HUES6 (cell line): ENCODE measurements around the gene MPDZ.

ENCODE experiments used
- H3K27ac ChIP-seq: 2 replicates; pipeline ENCODE4 v1.7.0; 2013; ENCODE audit warnings: low read depth, mild to moderate bottlenecking, low read length, inconsistent platforms
- H3K27me3 ChIP-seq: 2 replicates; pipeline ENCODE4 v1.6.1; 2013; ENCODE audit warnings: low read length; ENCODE audit not compliant: control insufficient read depth, insufficient read depth
- H3K36me3 ChIP-seq: 2 replicates; pipeline ENCODE4 v1.6.1; 2013; ENCODE audit warnings: low read length; ENCODE audit not compliant: control insufficient read depth, insufficient read depth
- H3K4me1 ChIP-seq: 2 replicates; pipeline ENCODE4 v1.6.1; 2013; ENCODE audit warnings: low read length; ENCODE audit not compliant: control insufficient read depth, insufficient read depth
- H3K4me3 ChIP-seq: 2 replicates; pipeline ENCODE4 v1.5.1; 2013; ENCODE audit warnings: low read depth, low read length
- H3K9ac ChIP-seq: one replicate; pipeline ENCODE4 v1.6.1; 2013; ENCODE audit warnings: mild to moderate bottlenecking, low read length
- H3K9me3 ChIP-seq: 2 replicates; pipeline ENCODE4 v1.6.1; 2013; ENCODE audit warnings: low read depth, low read length; ENCODE audit not compliant: control insufficient read depth, insufficient read depth

The MPDZ gene

DNA sequence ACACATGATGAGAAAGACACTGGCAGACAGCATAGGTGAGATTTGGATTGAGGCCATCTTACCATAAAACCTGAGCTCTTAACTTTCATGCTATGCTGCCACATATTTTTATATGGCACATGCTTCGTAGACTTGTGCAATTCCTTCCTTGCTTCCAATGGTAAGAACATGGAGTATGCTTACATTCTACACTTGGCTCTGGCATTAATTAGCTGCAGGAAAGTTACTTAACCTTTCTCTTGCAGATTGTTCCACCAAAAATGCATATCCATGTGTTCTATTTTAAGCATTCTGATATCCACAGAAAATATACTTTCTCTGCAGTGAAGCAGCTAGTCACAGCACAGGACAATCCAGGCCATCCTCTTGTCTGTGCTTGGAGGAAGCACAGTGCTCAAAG is 119.4 kb downstream of the MPDZ start:
- peaks cover 13% of the 10 kb centered on the region for H3K36me3 ChIP-seq
- H3K4me1 ChIP-seq = peaks cover 4% of the 10 kb centered on the region; the same call in 1 of the 2 replicates
- H3K4me3 ChIP-seq = no peak overlapping the region
- no peaks in the 10 kb centered on the region for H3K27me3 ChIP-seq
- H3K9ac ChIP-seq = no peak overlapping the region
- no peak overlapping the region for H3K27ac ChIP-seq
- H3K9me3 ChIP-seq = no peaks in the 10 kb centered on the region

DNA sequence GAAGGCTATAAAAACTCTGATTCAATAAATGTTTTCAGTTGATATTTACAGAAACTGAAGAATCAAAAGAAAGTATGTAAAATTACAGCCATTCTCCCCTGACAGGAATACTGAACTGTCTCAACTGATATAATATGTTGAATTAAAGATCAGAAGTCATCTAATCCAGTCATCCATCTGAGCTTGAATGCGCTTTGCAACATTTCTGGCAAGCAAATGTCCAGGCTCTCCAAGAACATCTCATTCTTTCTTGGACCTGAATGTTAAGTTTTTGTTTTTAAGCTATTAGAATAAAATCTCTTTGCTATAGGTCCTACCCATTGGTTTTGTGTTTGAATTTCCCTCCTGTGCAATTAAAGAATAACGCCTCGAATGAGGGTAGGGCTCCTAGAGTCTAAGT is 120.5 kb downstream of the MPDZ start:
- peaks cover 9% of the 10 kb centered on the region for H3K36me3 ChIP-seq
- no peak overlapping the region for H3K27ac ChIP-seq
- peaks cover 4% of the 10 kb centered on the region; the same call in 1 of the 2 replicates for H3K4me1 ChIP-seq
- no peaks in the 10 kb centered on the region for H3K27me3 ChIP-seq
- H3K9me3 ChIP-seq = no peaks in the 10 kb centered on the region
- H3K4me3 ChIP-seq = no peak overlapping the region
- H3K9ac ChIP-seq = no peak overlapping the region

DNA sequence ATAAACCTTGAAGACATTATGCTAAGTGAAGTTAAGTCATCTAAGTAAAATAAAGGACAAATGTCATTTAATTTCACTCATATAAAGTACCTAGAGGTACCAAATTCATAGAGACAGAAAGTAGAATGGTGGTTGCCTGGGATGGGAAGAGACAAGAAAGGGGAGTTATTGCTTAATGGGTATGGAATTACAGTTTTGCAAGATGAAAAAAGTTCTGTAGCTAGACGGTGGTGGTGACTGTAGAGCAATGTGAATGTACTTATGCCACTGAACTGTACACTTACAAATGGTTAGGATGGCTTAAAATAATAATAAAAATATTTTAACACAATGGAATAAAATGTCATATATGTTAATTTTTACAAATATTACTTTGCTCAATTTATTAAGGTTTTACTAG is 128.0 kb downstream of the MPDZ start:
- peaks cover 18% of the 10 kb centered on the region; the same call in 1 of the 2 replicates for H3K36me3 ChIP-seq
- H3K4me3 ChIP-seq = no peak overlapping the region
- H3K27me3 ChIP-seq = no peaks in the 10 kb centered on the region
- no peak overlapping the region for H3K9ac ChIP-seq
- H3K4me1 ChIP-seq = no peaks in the 10 kb centered on the region
- H3K27ac ChIP-seq = no peak overlapping the region
- H3K9me3 ChIP-seq = no peaks in the 10 kb centered on the region

DNA sequence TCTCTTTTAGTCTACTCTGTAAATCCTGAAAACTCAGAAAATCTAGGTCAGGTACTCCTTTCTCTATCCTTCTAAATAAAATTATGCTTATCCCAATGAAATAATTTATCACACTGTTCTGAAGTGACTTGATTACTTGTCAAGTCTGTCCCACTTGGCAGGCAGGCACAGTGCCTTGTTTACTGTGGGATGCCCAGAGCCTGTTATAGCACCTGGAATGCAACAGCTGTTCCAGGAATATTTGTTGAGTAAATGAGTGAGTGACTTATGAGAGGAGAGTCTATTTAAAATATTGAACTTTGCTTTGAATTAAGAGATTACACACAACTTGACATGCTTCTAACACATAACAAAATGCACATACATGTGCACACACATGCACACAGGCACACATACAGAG is 130.0 kb downstream of the MPDZ start:
- Histone ChIP-seq H3K36me3 (peaks cover 18% of the 10 kb centered on the region; the same call in 1 of the 2 replicates), H3K27ac (no peak overlapping the region), H3K4me1 (no peaks in the 10 kb centered on the region), H3K9me3 (no peaks in the 10 kb centered on the region), H3K4me3 (no peak overlapping the region), H3K9ac (no peak overlapping the region), H3K27me3 (no peaks in the 10 kb centered on the region)

DNA sequence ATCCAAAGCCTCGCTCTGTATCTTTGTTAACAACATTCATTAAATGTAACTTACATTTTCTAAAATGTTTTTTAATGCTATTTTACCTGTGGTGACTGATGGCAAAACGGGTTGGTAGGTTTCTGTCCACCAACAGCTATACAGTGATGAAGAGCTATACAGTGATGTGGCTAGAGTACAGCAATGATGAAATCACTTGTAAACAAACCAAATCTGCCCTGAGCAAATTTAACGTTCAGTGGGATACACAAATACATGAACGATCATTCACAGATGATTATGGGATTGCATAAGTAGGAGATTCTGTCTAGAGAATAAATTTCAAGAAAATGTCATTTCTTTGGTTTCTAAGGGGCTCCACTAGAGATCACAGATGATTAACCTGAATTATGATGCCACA is 132.7 kb downstream of the MPDZ start:
- H3K27me3 ChIP-seq = no peaks in the 10 kb centered on the region
- H3K4me1 ChIP-seq = peaks cover 4% of the 10 kb centered on the region
- no peak overlapping the region for H3K27ac ChIP-seq
- no peaks in the 10 kb centered on the region for H3K9me3 ChIP-seq
- no peak overlapping the region for H3K4me3 ChIP-seq
- H3K9ac ChIP-seq = no peak overlapping the region
- peaks cover 10% of the 10 kb centered on the region; the same call in 1 of the 2 replicates for H3K36me3 ChIP-seq

DNA sequence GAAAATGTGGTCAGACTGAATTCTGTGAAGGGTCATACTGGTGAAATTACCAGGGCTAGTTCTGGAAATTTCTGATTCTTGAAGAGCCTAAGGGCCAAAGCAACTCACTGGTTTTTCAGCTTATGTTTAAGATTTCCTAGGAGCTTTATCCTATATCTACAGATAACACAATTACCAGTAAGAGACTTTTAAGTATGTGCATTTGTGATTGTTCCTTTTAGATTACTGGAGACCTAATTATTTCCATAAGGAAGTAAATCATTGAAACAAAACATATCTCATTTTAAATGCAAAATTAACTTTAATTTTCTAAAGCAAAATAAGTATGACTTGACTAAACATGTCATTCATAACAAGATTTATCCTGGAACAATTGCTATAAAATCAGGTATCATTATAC is 134.2 kb downstream of the MPDZ start:
- Histone ChIP-seq H3K4me1 (peaks cover 4% of the 10 kb centered on the region), H3K9ac (no peak overlapping the region), H3K27me3 (no peaks in the 10 kb centered on the region), H3K27ac (no peak overlapping the region), H3K36me3 (peaks cover 10% of the 10 kb centered on the region; the same call in 1 of the 2 replicates), H3K4me3 (no peak overlapping the region), H3K9me3 (no peaks in the 10 kb centered on the region)

DNA sequence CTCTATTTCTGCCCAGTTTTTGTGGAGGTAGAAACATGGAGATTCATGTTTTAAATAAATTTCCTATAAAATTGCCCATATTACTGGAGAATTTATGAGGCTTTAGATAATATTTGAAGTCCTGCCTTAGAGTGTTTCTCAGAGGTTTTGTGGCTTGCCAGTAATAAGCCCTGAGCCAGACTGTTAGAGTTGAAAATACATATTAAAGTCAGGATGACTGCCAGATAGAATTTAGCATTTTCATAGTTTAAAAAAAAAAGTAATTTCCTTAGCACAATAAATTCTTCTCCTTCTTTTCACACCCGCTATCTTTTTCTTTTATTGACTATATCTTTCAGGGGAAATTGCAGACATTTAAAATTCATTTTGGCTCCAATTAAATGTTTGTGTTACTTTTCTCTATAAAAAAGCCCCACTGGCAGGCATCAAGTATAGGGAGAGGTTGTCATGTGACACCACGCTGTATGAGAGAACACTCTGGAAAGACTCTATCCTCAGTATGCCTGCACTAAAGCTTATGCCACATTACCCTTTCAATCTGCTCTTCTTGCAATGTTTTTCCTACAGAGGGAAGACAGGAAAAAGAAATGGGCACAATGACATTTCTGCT is 135.2 kb downstream of the MPDZ start:
- Histone ChIP-seq H3K4me1 (peaks cover 10% of the 10 kb centered on the region), H3K36me3 (peaks cover 8% of the 10 kb centered on the region; the same call in 1 of the 2 replicates), H3K27ac (no peak overlapping the region), H3K9me3 (no peaks in the 10 kb centered on the region), H3K27me3 (no peaks in the 10 kb centered on the region), H3K4me3 (no peak overlapping the region), H3K9ac (no peak overlapping the region)

DNA sequence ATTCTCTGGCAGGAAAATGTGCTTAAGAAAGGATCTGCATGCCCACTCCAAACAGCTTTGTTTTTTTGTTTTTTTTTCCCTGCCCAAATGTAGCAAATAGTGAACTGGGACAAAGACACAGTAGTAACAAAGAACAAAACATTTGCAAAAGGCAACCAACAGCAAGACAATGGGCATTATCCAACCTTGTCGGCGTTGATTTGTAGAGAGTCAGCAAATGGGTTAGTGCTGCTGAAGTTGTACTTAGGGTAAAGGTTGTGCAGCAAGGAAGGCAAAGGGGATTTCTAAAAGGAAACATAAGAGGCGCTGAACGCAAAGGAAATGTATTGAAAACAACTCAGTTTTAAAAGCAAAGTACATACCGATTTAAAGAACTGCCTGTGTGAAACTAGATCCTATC is 136.2 kb downstream of the MPDZ start:
- Histone ChIP-seq H3K9ac (no peak overlapping the region), H3K9me3 (no peaks in the 10 kb centered on the region), H3K27me3 (no peaks in the 10 kb centered on the region), H3K4me1 (peaks cover 10% of the 10 kb centered on the region), H3K27ac (no peak overlapping the region), H3K36me3 (peaks cover 11% of the 10 kb centered on the region), H3K4me3 (no peak overlapping the region)

DNA sequence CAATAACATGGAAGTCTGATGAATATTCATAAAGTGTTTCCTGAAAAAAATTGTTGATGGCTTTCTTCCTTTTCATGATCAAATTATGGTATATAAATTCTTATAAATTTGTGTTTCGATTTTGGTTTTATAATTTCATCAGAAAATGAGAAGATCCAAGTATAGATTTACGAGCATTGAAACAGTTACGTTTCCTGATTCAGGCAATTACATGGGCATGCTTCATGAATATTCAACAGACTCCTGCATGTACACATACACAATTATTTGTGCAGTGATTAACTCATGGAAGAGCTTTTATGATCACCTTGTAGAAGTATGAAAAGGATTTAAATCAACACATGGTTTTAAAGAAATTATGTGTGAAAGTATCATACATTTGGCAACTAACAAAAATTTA is 136.7 kb downstream of the MPDZ start:
- Histone ChIP-seq H3K9ac (no peak overlapping the region), H3K36me3 (peaks cover 15% of the 10 kb centered on the region), H3K27ac (no peak overlapping the region), H3K4me1 (peaks cover 10% of the 10 kb centered on the region), H3K9me3 (no peaks in the 10 kb centered on the region), H3K4me3 (no peak overlapping the region), H3K27me3 (no peaks in the 10 kb centered on the region)

DNA sequence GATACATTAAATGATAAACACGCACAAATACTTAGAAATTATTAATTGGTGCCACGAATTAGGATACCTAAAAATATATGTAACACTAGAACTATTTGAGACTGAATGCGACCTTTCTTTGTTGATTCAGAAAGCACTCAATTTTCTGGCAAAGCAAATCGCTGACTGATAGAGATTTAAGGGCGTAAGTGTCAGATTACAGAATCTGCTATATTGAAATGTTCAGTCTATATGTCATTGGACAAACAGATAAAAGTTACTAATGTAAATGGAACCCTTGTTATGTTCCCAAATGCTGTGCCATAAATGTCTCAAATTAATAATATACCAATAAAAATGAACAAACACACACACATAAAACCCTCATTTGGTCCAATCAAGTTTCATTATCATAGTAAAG is 137.9 kb downstream of the MPDZ start:
- H3K4me1 ChIP-seq = peaks cover 10% of the 10 kb centered on the region
- peaks cover 19% of the 10 kb centered on the region for H3K36me3 ChIP-seq
- H3K9me3 ChIP-seq = no peaks in the 10 kb centered on the region
- H3K4me3 ChIP-seq = no peak overlapping the region
- H3K27me3 ChIP-seq = no peaks in the 10 kb centered on the region
- no peak overlapping the region for H3K9ac ChIP-seq
- no peak overlapping the region for H3K27ac ChIP-seq

DNA sequence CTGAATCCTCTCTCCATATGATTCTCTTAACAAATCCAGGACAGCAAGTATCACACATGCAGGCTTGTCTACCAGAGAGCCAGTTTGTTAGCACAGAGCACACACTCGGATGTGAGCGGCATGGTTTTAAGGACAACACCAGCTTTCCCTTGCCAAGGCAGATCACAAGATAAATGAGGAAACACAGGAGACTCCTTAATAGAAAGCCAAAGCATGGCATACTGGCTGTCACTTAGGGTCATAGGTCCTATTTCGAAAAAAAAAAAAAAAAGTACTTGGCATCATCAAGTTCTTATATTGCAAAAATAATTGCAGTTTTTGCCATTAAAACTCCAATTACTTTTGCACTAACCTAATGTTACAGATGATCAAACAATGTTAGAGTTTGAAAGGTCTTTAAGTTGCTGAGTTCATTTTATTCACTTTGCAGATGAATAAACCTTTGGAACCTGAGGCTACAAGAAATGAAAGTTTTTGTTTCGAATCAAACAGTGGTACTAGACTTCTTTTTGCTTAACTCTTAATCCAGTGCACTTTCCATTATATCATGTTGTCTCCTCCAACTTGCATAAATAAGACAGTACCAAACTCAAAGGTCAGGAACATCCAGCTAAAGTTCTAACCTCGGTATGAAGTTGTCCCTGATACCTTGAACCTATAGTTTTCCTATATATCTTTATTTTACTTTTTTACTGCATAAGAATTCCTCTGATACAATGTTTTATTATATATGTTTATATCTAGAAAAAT is 138.5 kb downstream of the MPDZ start:
- Histone ChIP-seq H3K4me3 (no peak overlapping the region), H3K9ac (no peak overlapping the region), H3K27ac (no peak overlapping the region), H3K27me3 (no peaks in the 10 kb centered on the region), H3K9me3 (no peaks in the 10 kb centered on the region), H3K36me3 (peaks cover 19% of the 10 kb centered on the region), H3K4me1 (peaks cover 10% of the 10 kb centered on the region)
